MM.1S (cell line): ENCODE measurements around the gene TUBA4B.

Experiments
- DNase-seq: peaks from one replicate; pipeline ENCODE4 v3.0.0-alpha.2; 2015
- H2AFZ ChIP-seq: fragments of 300-600 bp; sonication (generic); 2 replicates; pipeline ENCODE4 v1.6.0; 2016; ENCODE audit warnings: antibody characterized with exemption, low read length
- H3F3A ChIP-seq: fragments of 300-600 bp; sonication (generic); 2 replicates; pipeline ENCODE4 v1.6.1; 2016; ENCODE audit warnings: mild to moderate bottlenecking, antibody characterized with exemption, low read length, moderate library complexity, mixed read lengths; ENCODE audit not compliant: insufficient read depth
- H3K27ac ChIP-seq: fragments of 300-600 bp; sonication (generic); 2 replicates; pipeline ENCODE4 v1.5.1; 2016; ENCODE audit warnings: mild to moderate bottlenecking, low read length
- H3K27me3 ChIP-seq: fragments of 300-600 bp; sonication (generic); replicated peaks from 2 replicates; pipeline ENCODE4 v1.6.0; 2016; ENCODE audit warnings: low read length; ENCODE audit not compliant: insufficient read depth
- H3K36me3 ChIP-seq: fragments of 300-600 bp; sonication (generic); replicated peaks from 2 replicates; pipeline ENCODE4 v1.6.1; 2016; ENCODE audit warnings: mild to moderate bottlenecking, low read length, mixed read lengths; ENCODE audit not compliant: insufficient read depth
- H3K4me1 ChIP-seq: fragments of 300-600 bp; sonication (generic); 2 replicates; pipeline ENCODE4 v1.6.1; 2016; ENCODE audit warnings: low read length, mixed read lengths
- H3K4me2 ChIP-seq: fragments of 300-600 bp; sonication (generic); 2 replicates; pipeline ENCODE4 v1.6.0; 2016; ENCODE audit warnings: low read depth, low read length
- H3K4me3 ChIP-seq: fragments of 300-600 bp; sonication (generic); 2 replicates; pipeline ENCODE4 v1.5.1; 2016; ENCODE audit warnings: low read length, mixed read lengths
- H3K79me2 ChIP-seq: fragments of 300-600 bp; sonication (generic); 2 replicates; pipeline ENCODE4 v1.6.1; 2016; ENCODE audit warnings: mixed run types, low read length, mixed read lengths
- H3K9ac ChIP-seq: fragments of 300-600 bp; sonication (generic); 2 replicates; pipeline ENCODE4 v1.6.1; 2016; ENCODE audit warnings: low read length, mixed read lengths
- H3K9me2 ChIP-seq: fragments of 300-600 bp; sonication (generic); replicated peaks from 2 replicates; pipeline ENCODE4 v1.6.1; 2016; ENCODE audit warnings: mild to moderate bottlenecking, low read length, mixed read lengths; ENCODE audit not compliant: insufficient read depth
- H3K9me3 ChIP-seq: fragments of 300-600 bp; sonication (generic); replicated peaks from 2 replicates; pipeline ENCODE4 v1.6.1; 2016; ENCODE audit warnings: mild to moderate bottlenecking, low read length, mixed read lengths; ENCODE audit not compliant: insufficient read depth
- H4K20me1 ChIP-seq: fragments of 300-600 bp; sonication (generic); 2 replicates; pipeline ENCODE4 v1.6.1; 2016; ENCODE audit warnings: mild to moderate bottlenecking, low read length, moderate library complexity, mixed read lengths; ENCODE audit not compliant: insufficient read depth
- CTCF ChIP-seq: fragments of 300-600 bp; sonication (generic); IDR thresholded peaks from 2 replicates; pipeline ENCODE4 v1.5.1; 2016; ENCODE audit warnings: antibody characterized with exemption, low read length, mixed read lengths
- EZH2 ChIP-seq: fragments of 300-600 bp; sonication (generic); optimal IDR thresholded peaks from 2 replicates; pipeline ENCODE3; 2017; ENCODE audit warnings: low read depth, mild to moderate bottlenecking, antibody characterized with exemption, low read length, mixed read lengths
- EZH2phosphoT487 ChIP-seq: fragments of 300-600 bp; sonication (generic); IDR thresholded peaks from 2 replicates; pipeline ENCODE4 v1.6.1; 2018; ENCODE audit warnings: antibody characterized with exemption, low read length

TUBA4B gene

GRCh38 chr2:219214141-219214540, 38.9 kb upstream of the TUBA4B start:
- Histone ChIP-seq H3K4me1 (peaks cover 10% of the 10 kb centered on the region), H3K79me2 (peaks cover 6% of the 10 kb centered on the region; the same call in 1 of the 2 replicates), H3F3A (peaks cover 12% of the 10 kb centered on the region; the same call in 1 of the 2 replicates), H3K9me2 (no peaks in the 10 kb centered on the region), H3K9ac (no peak overlapping the region), H3K9me3 (no peaks in the 10 kb centered on the region), H3K27me3 (no peaks in the 10 kb centered on the region), H2AFZ (no peak overlapping the region), H3K4me2 (no peak overlapping the region), H3K4me3 (no peak overlapping the region), H3K36me3 (no peaks in the 10 kb centered on the region), H4K20me1 (no peaks in the 10 kb centered on the region), H3K27ac (no peak overlapping the region)
- TF ChIP-seq EZH2phosphoT487 (no peak), EZH2 (no peak), CTCF (no peak)
- no peak for DNase-seq

DNA sequence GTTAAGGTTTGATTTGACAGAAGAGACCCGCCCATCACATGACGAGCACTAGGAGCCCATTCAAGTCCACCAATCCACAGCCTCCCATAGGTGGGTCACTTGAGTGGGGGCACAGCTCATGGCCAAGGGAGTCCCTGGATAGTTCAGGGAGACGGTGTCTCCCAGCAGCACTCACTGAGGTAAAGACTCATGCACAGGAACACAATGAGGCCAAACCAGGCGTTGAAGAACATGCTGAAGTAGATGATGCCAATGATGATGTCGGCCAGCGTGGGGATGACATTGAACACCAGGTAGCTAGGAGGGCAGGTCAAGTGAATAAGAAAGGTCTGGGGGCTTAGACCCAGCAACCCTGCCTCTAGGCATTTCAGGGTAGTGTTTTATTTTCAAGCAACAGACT, 38.3 kb upstream of the TUBA4B start:
- Histone ChIP-seq H3K4me2 (no peak overlapping the region), H3K27me3 (no peaks in the 10 kb centered on the region), H3K4me3 (no peak overlapping the region), H4K20me1 (no peaks in the 10 kb centered on the region), H3F3A (peaks cover 17% of the 10 kb centered on the region; the same call in 1 of the 2 replicates), H2AFZ (no peak overlapping the region), H3K9me2 (no peaks in the 10 kb centered on the region), H3K36me3 (no peaks in the 10 kb centered on the region), H3K9me3 (no peaks in the 10 kb centered on the region), H3K9ac (no peak overlapping the region), H3K4me1 (peaks cover 13% of the 10 kb centered on the region), H3K79me2 (peaks cover 6% of the 10 kb centered on the region; the same call in 1 of the 2 replicates), H3K27ac (no peak overlapping the region)
- DNase-seq, result no peak
- TF ChIP-seq CTCF (no peak), EZH2 (no peak), EZH2phosphoT487 (no peak)

- Histone ChIP-seq H2AFZ (no peak overlapping the region), H3K79me2 (peaks cover 6% of the 10 kb centered on the region; the same call in 1 of the 2 replicates), H3K9me2 (no peaks in the 10 kb centered on the region), H3F3A (peaks cover 17% of the 10 kb centered on the region; the same call in 1 of the 2 replicates), H3K27me3 (no peaks in the 10 kb centered on the region), H3K36me3 (no peaks in the 10 kb centered on the region), H3K4me2 (no peak overlapping the region), H3K27ac (no peak overlapping the region), H4K20me1 (no peaks in the 10 kb centered on the region), H3K9me3 (no peaks in the 10 kb centered on the region), H3K9ac (no peak overlapping the region), H3K4me1 (peaks cover 13% of the 10 kb centered on the region), H3K4me3 (no peak overlapping the region)
- DNase-seq, result no peak
- TF ChIP-seq CTCF (no peak), EZH2phosphoT487 (no peak), EZH2 (no peak)
Measured at GRCh38 chr2:219215871-219216534, 37.0 kb upstream of the TUBA4B start.
